Measurements from ENCODE around the gene SDCCAG8. TPM values are rescaled to one million over a fixed set of nuclear protein-coding genes. Genes with fewer than 3 reads are reported as not detected.

SDCCAG8 gene
- total RNA-seq, 1 donor from 2014 or later: 30.0 TPM

GRCh38 chr1:243273506-243273905 lies 17.7 kb downstream of the SDCCAG8 start:
- DNase-seq (ENCODE audit: low spot score): no peak
- intact Hi-C loops (cut with DNase I): no loop called here

DNA sequence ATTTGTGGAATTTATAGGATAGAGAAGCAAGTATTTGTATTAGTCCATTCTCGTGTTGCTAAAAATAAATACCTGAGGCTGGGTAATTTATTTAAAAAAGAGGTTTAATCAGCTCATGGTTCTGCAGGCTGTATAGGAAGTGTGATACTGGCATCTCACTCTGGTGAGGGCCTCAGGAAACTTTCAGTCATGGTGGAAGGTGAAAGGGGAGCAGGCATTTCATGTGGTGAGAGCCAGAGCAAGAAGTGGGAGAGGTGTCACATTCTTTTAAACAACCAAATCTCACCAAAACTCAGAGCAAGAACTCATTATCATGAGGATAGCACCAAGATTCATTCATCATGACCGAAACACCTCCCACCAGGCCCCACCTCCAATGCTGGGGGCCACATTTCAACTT lies 18.1 kb downstream of the SDCCAG8 start:
- no peak for DNase-seq (ENCODE audit: low spot score)
- intact Hi-C loops (cut with DNase I): no loop called here

DNA sequence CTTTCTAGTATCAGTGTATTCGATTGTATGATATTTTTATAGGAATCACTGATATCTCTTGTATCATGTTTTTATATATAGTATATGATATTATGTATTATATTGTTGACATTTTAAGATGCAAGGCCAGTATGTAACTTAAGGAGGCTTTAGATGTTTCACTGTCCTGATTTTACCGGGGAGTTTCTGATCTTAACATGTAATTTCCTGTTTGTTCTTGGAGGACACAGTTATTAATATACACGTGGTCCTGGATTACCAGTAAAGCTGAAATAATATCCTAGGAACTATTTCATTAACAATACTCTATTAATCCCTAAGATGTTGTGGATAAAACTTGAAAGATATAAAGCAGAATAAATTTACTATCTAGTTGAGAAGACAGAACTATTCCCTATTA lies 19.5 kb downstream of the SDCCAG8 start:
- DNase-seq (ENCODE audit: low spot score): no peak
- intact Hi-C loops (cut with DNase I): no loop called here

- intact Hi-C loops (cut with DNase I): no loop called here
- DNase-seq (ENCODE audit: low spot score): no peak
Observed at GRCh38 chr1:243280571-243281129, 24.8 kb downstream of the SDCCAG8 start.

DNA sequence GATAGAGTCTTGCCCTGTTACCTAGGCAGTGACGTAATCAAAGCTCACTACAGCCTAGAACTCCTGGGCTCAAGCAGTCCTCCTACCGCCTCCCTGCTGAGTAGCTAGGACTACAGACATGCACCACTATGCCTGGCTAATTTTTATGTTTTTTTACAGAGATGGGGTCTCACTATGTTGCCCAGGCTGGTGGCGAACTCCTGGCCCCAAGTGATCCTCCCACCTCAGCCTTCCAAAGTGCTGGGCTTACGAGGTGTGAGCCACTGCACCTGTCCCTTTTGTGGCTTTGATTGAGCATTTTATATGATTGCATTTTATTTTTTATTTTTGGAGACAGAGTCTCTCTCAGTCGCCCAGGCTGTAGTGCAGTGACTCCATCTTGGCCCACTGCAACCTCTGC lies 25.8 kb downstream of the SDCCAG8 start:
- intact Hi-C loops (cut with DNase I): no loop called here
- no peak for DNase-seq (ENCODE audit: low spot score)

GRCh38 chr1:243286409-243287122 lies 30.7 kb downstream of the SDCCAG8 start:
- DNase-seq (ENCODE audit: low spot score): no peak
- intact Hi-C loops (cut with DNase I): no loop called here

DNA sequence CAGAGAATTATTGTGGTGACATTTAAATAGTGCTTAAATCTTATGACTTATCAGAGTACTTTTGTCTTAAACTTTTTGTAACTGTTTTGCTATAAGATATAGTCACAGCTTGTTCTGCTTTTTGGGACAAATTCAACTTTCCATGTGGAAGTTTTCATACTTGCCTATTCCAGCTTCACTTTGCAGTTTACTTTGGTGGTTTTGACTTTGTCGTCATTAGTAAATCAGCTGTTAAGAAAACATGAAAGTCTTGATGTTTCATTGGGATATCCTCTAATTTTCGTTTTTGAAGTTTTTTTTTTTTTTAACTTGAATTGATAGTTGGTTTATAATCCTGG lies 31.3 kb downstream of the SDCCAG8 start:
- no peak for DNase-seq (ENCODE audit: low spot score)
- intact Hi-C loops (cut with DNase I): no loop called here

DNA sequence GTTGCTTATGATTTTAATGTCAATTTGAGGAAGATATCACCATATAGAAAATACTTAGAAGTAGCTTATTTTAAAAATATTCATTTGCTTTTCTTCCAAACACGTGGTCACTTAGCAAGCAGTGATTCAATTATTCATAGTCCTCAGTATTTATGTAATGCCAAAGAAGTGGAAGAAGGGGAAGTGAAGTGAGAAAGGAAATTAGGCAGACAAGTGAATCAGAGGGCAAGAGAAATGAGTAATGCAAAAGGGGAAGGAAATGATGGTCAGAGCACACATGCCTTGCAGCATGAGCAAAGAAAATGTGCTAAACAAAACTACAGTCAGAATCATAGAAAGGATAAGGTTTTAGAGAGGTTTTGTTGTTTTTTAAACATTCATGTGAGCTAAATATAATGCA lies 31.8 kb downstream of the SDCCAG8 start:
- DNase-seq (ENCODE audit: low spot score): no peak
- intact Hi-C loops (cut with DNase I): no loop called here

GRCh38 chr1:243288062-243288461 lies 32.2 kb downstream of the SDCCAG8 start:
- intact Hi-C loops (cut with DNase I): no loop called here
- DNase-seq (ENCODE audit: low spot score): no peak

GRCh38 chr1:243291292-243291691 lies 35.5 kb downstream of the SDCCAG8 start:
- DNase-seq (ENCODE audit: low spot score): no peak
- intact Hi-C loops (cut with DNase I): no loop called here

- no peak for DNase-seq (ENCODE audit: low spot score)
- intact Hi-C loops (cut with DNase I): no loop called here
Observed at GRCh38 chr1:243292117-243292516, 36.3 kb downstream of the SDCCAG8 start.

DNA sequence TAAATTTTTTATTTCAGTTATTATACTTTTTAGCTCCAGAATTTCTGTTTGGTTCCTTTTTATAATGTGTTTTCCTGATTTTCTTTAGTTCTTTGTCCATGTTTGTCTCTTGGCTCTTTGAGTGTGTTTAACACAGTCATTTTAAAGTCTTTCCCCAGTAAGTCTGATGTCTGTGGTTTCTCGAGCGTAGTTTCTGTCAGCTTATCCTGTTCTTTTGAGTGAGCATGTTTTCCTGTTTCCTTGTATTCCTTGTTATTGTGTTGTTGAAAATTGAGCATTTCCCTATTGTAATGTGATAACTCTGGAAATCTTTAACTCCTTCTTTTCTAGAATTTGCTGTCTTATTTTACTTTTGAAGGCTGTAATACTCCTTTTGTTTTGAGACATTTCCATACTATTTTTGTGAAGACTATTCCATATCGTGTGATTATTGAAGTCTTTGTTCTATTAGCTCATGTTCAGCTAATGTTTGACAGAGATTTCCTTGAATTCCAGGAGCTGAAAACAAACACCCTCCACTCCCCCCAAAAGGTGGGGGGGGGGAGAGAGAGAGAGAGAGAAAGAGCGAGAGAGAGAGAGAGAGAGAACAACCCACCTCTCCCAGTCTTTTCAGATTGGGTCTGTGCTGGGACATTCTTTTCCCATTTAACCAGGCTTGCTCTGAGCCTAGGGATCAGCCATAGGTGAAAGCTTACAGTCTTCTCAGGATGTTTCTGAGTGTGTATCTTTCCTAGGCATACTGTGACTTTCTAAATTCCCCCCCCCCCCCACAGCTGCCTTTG lies 38.3 kb downstream of the SDCCAG8 start:
- no peak for DNase-seq (ENCODE audit: low spot score)
- intact Hi-C loops (cut with DNase I): no loop called here

DNA sequence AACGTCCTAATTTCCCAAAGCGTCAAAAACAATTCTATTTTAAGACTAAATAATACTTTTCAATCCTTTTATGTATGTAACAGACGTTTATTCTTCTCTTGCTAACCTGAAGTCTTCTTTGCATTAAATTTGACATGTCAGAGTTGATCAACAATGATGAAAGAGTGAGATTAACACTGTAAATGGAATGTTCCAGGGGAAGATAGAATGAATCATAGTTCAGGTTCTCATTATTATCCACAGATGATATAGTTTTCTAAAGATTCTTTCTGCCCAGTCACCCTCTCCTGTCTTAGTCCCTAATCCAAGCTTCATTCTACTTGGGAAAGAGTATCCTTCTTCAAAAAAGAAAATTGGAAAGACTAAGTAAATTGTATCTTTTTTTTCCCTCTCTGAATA lies 38.9 kb downstream of the SDCCAG8 start:
- DNase-seq (ENCODE audit: low spot score): no peak
- intact Hi-C loops (cut with DNase I): no loop called here

GRCh38 chr1:243299069-243299468 lies 43.2 kb downstream of the SDCCAG8 start:
- DNase-seq (ENCODE audit: low spot score): no peak
- intact Hi-C loops (cut with DNase I): no loop called here

GRCh38 chr1:243301059-243301458 lies 45.2 kb downstream of the SDCCAG8 start:
- intact Hi-C loops (cut with DNase I): no loop called here
- no peak for DNase-seq (ENCODE audit: low spot score)

- no peak for DNase-seq (ENCODE audit: low spot score)
- intact Hi-C loops (cut with DNase I): no loop called here
Observed at GRCh38 chr1:243311809-243312208, 56.0 kb downstream of the SDCCAG8 start.

GRCh38 chr1:243312952-243313634 lies 57.3 kb downstream of the SDCCAG8 start:
- intact Hi-C loops (cut with DNase I): no loop called here
- DNase-seq (ENCODE audit: low spot score): no peak

- intact Hi-C loops (cut with DNase I): no loop called here
- DNase-seq (ENCODE audit: low spot score): no peak
Observed at GRCh38 chr1:243313635-243314536, 58.0 kb downstream of the SDCCAG8 start.

DNA sequence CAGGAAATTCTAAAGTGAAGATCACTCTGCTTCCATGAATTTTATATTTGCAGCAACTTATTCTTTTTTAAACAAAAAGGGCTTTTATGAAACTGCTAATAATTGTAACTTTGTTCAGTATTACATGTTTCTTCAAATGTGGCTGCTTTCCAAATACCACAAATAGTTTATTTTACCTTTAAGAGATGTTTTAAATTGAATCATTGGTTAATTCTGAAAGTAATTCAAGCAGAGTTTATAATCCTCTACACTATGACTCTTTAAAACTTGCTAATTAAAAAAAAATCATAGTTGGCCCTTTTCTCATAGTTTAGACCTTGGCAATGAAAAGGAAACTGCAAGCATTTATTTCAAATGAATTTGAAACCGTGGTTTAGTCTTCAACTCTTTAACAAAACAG lies 59.6 kb downstream of the SDCCAG8 start:
- DNase-seq (ENCODE audit: low spot score): no peak
- intact Hi-C loops (cut with DNase I): no loop called here

DNA sequence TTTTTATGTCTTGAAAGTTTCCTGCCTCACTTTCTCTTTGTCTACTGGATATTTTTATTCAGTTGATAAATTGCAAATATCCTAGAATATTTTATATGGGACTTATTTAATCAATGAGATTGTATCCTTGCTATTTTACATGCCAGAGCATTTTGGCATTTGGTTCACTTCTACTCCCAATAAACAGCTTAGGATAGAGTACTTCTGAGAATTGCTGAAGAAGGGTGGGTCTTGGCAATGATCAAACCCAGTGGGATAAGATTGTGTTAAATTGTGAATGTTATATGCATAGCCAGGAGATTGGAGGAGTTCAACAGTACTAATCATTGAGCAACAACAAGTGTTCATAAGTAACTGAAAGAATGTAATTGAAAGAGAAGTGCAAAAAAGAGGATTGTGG lies 60.1 kb downstream of the SDCCAG8 start:
- DNase-seq (ENCODE audit: low spot score): no peak
- intact Hi-C loops (cut with DNase I): no loop called here
